ENCODE data around the gene MUC5B. TPM values are rescaled to one million over a fixed set of nuclear protein-coding genes. Genes with fewer than 3 reads are reported as not detected.

Gene MUC5B
- polyA plus RNA-seq, 1 donor: 1.9 TPM

DNA sequence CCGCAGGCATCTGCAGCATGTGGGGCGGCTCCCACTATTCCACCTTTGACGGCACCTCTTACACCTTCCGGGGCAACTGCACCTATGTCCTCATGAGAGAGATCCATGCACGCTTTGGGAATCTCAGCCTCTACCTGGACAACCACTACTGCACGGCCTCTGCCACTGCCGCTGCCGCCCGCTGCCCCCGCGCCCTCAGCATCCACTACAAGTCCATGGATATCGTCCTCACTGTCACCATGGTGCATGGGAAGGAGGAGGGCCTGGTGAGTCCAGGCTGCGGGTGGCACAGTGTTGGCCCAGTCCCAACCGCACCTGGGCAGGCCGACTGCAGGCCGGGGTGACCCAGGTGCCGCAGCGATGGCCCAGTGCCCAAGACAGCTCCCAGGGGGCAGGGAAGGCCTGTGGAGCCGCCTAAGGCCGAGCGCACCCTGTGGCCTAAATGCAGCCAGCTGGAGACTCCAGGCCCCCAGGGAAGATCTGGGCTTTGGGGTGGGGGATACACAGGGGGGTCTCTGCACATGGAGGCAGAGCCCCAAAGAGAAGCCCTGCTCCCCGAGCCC lies 31.3 kb downstream of the MUC5B start:
- Histone ChIP-seq H3K36me3 (ENCODE audit: control insufficient read depth, insufficient read depth, low read length) (no peaks in the 10 kb centered on the region), H3K4me1 (ENCODE audit: control insufficient read depth, insufficient read depth, low read length) (no peaks in the 10 kb centered on the region), H3K27ac (ENCODE audit: low read length) (no peak overlapping the region), H3K27me3 (ENCODE audit: control insufficient read depth, insufficient read depth, low read length) (no peaks in the 10 kb centered on the region), H3K4me3 (ENCODE audit: low read length) (no peak overlapping the region), H3K9me3 (ENCODE audit: control insufficient read depth, low read depth, low read length) (peaks cover 15% of the 10 kb centered on the region)
- no CpG with 5 or more reads among the region's 22 CpGs for WGBS (ENCODE audit: insufficient coverage, low lambda C conversion rate)
- no peak for DNase-seq

DNA sequence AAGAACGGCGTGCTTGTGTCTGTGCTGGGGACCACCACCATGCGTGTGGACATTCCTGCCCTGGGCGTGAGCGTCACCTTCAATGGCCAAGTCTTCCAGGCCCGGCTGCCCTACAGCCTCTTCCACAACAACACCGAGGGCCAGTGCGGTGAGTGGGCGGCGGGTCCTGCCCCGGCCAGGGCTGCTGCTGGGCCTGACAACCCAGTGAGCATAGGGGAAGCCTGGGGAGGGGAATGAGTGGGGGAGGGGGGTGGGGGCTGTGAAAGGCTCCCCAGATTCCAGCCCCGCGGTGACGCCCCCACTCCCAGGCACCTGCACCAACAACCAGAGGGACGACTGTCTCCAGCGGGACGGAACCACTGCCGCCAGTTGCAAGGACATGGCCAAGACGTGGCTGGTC lies 31.9 kb downstream of the MUC5B start:
- DNase-seq: no peak
- H3K27ac ChIP-seq (ENCODE audit: low read length): no peak overlapping the region
- H3K4me3 ChIP-seq (ENCODE audit: low read length): no peak overlapping the region
- no CpG with 5 or more reads among the region's 19 CpGs for WGBS (ENCODE audit: insufficient coverage, low lambda C conversion rate)
- no peaks in the 10 kb centered on the region for H3K36me3 ChIP-seq (ENCODE audit: control insufficient read depth, insufficient read depth, low read length)
- no peaks in the 10 kb centered on the region for H3K4me1 ChIP-seq (ENCODE audit: control insufficient read depth, insufficient read depth, low read length)
- no peaks in the 10 kb centered on the region for H3K27me3 ChIP-seq (ENCODE audit: control insufficient read depth, insufficient read depth, low read length)
- peaks cover 14% of the 10 kb centered on the region for H3K9me3 ChIP-seq (ENCODE audit: control insufficient read depth, low read depth, low read length)

DNA sequence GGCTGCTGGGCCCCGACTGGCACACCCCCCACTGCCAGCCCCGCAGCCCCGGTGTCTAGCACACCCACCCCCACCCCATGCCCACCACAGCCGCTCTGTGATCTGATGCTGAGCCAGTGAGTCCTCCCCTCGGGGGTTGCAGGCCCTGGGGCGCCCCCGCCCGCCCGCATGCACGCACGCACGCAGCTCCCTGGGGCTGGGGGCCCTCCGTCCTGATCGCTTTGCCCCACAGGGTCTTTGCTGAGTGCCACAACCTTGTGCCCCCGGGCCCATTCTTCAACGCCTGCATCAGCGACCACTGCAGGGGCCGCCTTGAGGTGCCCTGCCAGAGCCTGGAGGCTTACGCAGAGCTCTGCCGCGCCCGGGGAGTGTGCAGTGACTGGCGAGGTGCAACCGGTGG lies 32.3 kb downstream of the MUC5B start:
- Histone ChIP-seq H3K4me1 (ENCODE audit: control insufficient read depth, insufficient read depth, low read length) (no peaks in the 10 kb centered on the region), H3K4me3 (ENCODE audit: low read length) (no peak overlapping the region), H3K9me3 (ENCODE audit: control insufficient read depth, low read depth, low read length) (peaks cover 14% of the 10 kb centered on the region), H3K27ac (ENCODE audit: low read length) (no peak overlapping the region), H3K36me3 (ENCODE audit: control insufficient read depth, insufficient read depth, low read length) (no peaks in the 10 kb centered on the region), H3K27me3 (ENCODE audit: control insufficient read depth, insufficient read depth, low read length) (no peaks in the 10 kb centered on the region)
- DNase-seq: no peak
- no CpG with 5 or more reads among the region's 24 CpGs for WGBS (ENCODE audit: insufficient coverage, low lambda C conversion rate)

DNA sequence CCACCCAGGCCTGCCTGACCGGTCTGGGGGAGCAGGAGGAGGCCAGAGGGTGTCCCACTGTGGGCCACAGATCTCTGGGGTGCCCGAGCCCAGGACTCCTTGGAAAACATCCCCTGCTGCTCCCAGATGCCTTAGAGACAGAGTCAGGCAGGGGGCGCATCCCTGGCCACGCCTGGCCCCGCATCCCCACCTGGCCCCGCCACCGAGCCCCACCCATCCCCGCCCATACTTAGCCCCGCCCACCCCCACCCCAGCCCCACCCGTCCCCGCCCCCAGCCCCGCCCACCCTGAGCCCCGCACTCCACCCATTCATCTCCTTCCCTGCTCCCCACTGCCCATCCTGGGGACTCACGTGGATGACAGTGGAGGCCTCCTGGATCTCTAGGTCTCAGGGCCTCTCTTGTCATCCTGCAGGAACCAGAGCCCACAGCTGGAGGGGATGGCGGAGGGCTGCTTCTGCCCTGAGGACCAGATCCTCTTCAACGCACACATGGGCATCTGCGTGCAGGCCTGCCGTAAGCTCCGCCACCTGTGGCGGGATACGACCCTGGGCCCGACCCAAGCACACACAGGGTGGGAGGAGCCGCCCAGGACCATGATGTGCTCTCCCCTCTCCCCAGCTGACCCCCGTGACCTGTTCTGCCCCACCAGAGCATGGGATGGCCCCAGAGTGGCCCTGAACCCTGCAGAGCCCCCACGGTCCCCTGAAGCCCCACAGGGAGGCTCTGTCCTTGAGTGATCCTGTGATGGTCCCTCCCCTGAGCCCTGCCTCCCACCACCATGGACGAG lies 33.6 kb downstream of the MUC5B start:
- no peak for DNase-seq
- Histone ChIP-seq H3K4me3 (ENCODE audit: low read length) (no peak overlapping the region), H3K36me3 (ENCODE audit: control insufficient read depth, insufficient read depth, low read length) (no peaks in the 10 kb centered on the region), H3K9me3 (ENCODE audit: control insufficient read depth, low read depth, low read length) (peaks cover 9% of the 10 kb centered on the region), H3K27ac (ENCODE audit: low read length) (no peak overlapping the region), H3K4me1 (ENCODE audit: control insufficient read depth, insufficient read depth, low read length) (no peaks in the 10 kb centered on the region), H3K27me3 (ENCODE audit: control insufficient read depth, insufficient read depth, low read length) (no peaks in the 10 kb centered on the region)
- WGBS (ENCODE audit: insufficient coverage, low lambda C conversion rate): no CpG with 5 or more reads among the region's 26 CpGs

DNA sequence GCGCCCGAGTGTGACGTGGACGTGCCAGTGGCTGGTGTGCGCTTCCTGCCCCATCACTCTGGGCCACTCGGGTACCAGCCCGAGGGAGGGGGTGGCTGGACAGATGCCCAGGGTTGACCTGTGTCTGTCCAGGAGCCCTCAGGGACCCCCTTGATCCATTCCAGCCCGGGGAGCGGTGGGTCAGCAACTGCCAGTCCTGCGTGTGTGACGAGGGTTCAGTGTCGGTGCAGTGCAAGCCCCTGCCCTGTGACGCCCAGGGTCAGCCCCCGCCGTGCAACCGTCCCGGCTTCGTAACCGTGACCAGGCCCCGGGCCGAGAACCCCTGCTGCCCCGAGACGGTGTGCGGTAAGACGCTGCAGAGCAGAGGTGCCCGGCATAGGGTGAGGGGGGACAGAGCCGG lies 34.5 kb downstream of the MUC5B start:
- no peaks in the 10 kb centered on the region for H3K27me3 ChIP-seq (ENCODE audit: control insufficient read depth, insufficient read depth, low read length)
- no peak overlapping the region for H3K4me3 ChIP-seq (ENCODE audit: low read length)
- no peaks in the 10 kb centered on the region for H3K36me3 ChIP-seq (ENCODE audit: control insufficient read depth, insufficient read depth, low read length)
- H3K9me3 ChIP-seq (ENCODE audit: control insufficient read depth, low read depth, low read length): peaks cover 2% of the 10 kb centered on the region
- H3K4me1 ChIP-seq (ENCODE audit: control insufficient read depth, insufficient read depth, low read length): peaks cover 7% of the 10 kb centered on the region
- no peak for DNase-seq
- H3K27ac ChIP-seq (ENCODE audit: low read length): no peak overlapping the region
- no CpG with 5 or more reads among the region's 27 CpGs for WGBS (ENCODE audit: insufficient coverage, low lambda C conversion rate)

GRCh38 chr11:1257916-1258315 lies 35.0 kb downstream of the MUC5B start:
- H3K4me3 ChIP-seq (ENCODE audit: low read length): no peak overlapping the region
- no peaks in the 10 kb centered on the region for H3K9me3 ChIP-seq (ENCODE audit: control insufficient read depth, low read depth, low read length)
- no peak overlapping the region for H3K27ac ChIP-seq (ENCODE audit: low read length)
- no CpG with 5 or more reads among the region's 16 CpGs for WGBS (ENCODE audit: insufficient coverage, low lambda C conversion rate)
- H3K27me3 ChIP-seq (ENCODE audit: control insufficient read depth, insufficient read depth, low read length): no peaks in the 10 kb centered on the region
- peaks cover 10% of the 10 kb centered on the region for H3K4me1 ChIP-seq (ENCODE audit: control insufficient read depth, insufficient read depth, low read length)
- no peaks in the 10 kb centered on the region for H3K36me3 ChIP-seq (ENCODE audit: control insufficient read depth, insufficient read depth, low read length)
- no peak for DNase-seq

DNA sequence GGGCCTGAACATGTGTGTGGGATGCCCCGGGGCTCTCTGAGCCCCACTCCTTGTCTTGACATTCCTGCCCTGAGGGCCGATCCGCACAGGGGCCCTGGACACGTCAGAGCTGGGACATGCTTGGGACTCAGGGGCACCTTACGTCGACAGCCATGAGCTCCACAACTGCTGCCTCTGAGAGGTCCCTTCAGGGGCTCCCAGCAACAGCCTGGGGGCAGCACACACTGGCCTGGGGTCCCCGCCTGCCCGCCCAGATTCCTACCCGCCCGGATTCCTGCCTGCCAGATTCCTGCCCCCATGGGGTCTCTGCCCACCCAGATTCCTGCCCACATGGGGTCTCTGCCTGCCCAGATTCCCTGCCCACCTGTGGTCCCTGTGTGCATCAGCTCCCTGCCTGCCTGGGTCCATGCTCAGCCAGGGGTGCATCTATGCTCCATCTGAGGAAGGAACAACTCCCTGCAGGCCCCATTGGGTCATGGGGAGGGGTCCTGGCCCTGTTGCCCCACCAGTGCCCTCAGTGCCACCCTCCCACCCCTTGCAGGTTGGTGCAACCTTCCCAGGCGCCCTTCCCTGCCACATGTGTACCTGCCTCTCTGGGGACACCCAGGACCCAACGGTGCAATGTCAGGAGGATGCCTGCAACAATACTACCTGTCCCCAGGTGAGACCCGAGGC lies 35.7 kb downstream of the MUC5B start:
- Histone ChIP-seq H3K27ac (ENCODE audit: low read length) (no peak overlapping the region), H3K4me3 (ENCODE audit: low read length) (no peak overlapping the region), H3K36me3 (ENCODE audit: control insufficient read depth, insufficient read depth, low read length) (no peaks in the 10 kb centered on the region), H3K4me1 (ENCODE audit: control insufficient read depth, insufficient read depth, low read length) (peaks cover 16% of the 10 kb centered on the region), H3K27me3 (ENCODE audit: control insufficient read depth, insufficient read depth, low read length) (no peaks in the 10 kb centered on the region), H3K9me3 (ENCODE audit: control insufficient read depth, low read depth, low read length) (no peaks in the 10 kb centered on the region)
- no peak for DNase-seq
- no CpG with 5 or more reads among the region's 13 CpGs for WGBS (ENCODE audit: insufficient coverage, low lambda C conversion rate)

DNA sequence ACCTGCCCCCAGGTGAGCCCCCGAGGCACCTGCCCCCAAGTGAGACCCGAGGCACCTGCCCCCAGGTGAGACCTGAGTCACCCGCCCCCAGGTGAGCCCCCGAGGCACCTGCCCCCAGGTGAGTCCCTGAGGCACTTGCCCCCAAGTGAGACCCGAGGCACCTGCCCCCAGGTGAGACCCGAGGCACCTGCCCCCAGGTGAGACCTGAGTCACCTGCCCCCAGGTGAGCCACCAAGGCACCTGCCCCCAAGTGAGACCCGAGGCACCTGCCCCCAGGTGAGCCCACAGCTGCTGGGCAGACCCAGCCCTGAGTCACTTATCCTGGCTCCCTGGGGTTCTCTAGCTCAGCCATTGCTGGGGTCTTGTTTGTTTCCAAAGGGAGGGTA lies 36.2 kb downstream of the MUC5B start:
- H3K36me3 ChIP-seq (ENCODE audit: control insufficient read depth, insufficient read depth, low read length): no peaks in the 10 kb centered on the region
- no peaks in the 10 kb centered on the region for H3K9me3 ChIP-seq (ENCODE audit: control insufficient read depth, low read depth, low read length)
- WGBS (ENCODE audit: insufficient coverage, low lambda C conversion rate): no CpG with 5 or more reads among the region's 7 CpGs
- DNase-seq: no peak
- no peaks in the 10 kb centered on the region for H3K27me3 ChIP-seq (ENCODE audit: control insufficient read depth, insufficient read depth, low read length)
- no peak overlapping the region for H3K4me3 ChIP-seq (ENCODE audit: low read length)
- H3K4me1 ChIP-seq (ENCODE audit: control insufficient read depth, insufficient read depth, low read length): peaks cover 17% of the 10 kb centered on the region
- H3K27ac ChIP-seq (ENCODE audit: low read length): no peak overlapping the region

GRCh38 chr11:1259561-1259960 lies 36.7 kb downstream of the MUC5B start:
- no peak for DNase-seq
- Histone ChIP-seq H3K4me3 (ENCODE audit: low read length) (no peak overlapping the region), H3K27ac (ENCODE audit: low read length) (no peak overlapping the region), H3K4me1 (ENCODE audit: control insufficient read depth, insufficient read depth, low read length) (peaks cover 17% of the 10 kb centered on the region), H3K27me3 (ENCODE audit: control insufficient read depth, insufficient read depth, low read length) (no peaks in the 10 kb centered on the region), H3K9me3 (ENCODE audit: control insufficient read depth, low read depth, low read length) (no peaks in the 10 kb centered on the region), H3K36me3 (ENCODE audit: control insufficient read depth, insufficient read depth, low read length) (no peaks in the 10 kb centered on the region)
- no CpG with 5 or more reads among the region's 9 CpGs for WGBS (ENCODE audit: insufficient coverage, low lambda C conversion rate)

- peaks cover 17% of the 10 kb centered on the region for H3K4me1 ChIP-seq (ENCODE audit: control insufficient read depth, insufficient read depth, low read length)
- DNase-seq: peak in 1 of 2 donors; percentile 26
- no peaks in the 10 kb centered on the region for H3K36me3 ChIP-seq (ENCODE audit: control insufficient read depth, insufficient read depth, low read length)
- no peaks in the 10 kb centered on the region for H3K27me3 ChIP-seq (ENCODE audit: control insufficient read depth, insufficient read depth, low read length)
- no peak overlapping the region for H3K27ac ChIP-seq (ENCODE audit: low read length)
- H3K9me3 ChIP-seq (ENCODE audit: control insufficient read depth, low read depth, low read length): no peaks in the 10 kb centered on the region
- H3K4me3 ChIP-seq (ENCODE audit: low read length): no peak overlapping the region
- WGBS (ENCODE audit: insufficient coverage, low lambda C conversion rate): no CpG with 5 or more reads among the region's 10 CpGs
Measured at GRCh38 chr11:1260023-1260501, 37.2 kb downstream of the MUC5B start.

All from large intestine (tissue), 3 donors.